Spleen (tissue), 11 donors: ENCODE data around the gene SLC7A9. TPM values are rescaled to one million over a fixed set of nuclear protein-coding genes. Genes with fewer than 3 reads are reported as not detected.

ENCODE experiments used
- DNase-seq: peaks from one replicate; pipeline ENCODE4 v3.0.0-alpha.2; 2020
- H3K27ac ChIP-seq, 8 donors: fragments of 200-600 bp; sonication (generic) in 7 of 8; 1 replicate in 4 of 8; 2 replicates in 4 of 8; pipeline versions ENCODE4 v1.5.0 to v1.8.0; 2016 to 2021; ENCODE audit warnings: inconsistent platforms in 4 of 8, mild to moderate bottlenecking in 4 of 8, moderate library complexity in 1 of 8
- H3K27me3 ChIP-seq, 7 donors: fragments of 200-600 bp; sonication (generic) in 6 of 7; replicated peaks in 1 of 7; 1 replicate in 4 of 7; 2 replicates in 3 of 7; pipeline versions ENCODE4 v1.5.0 to v1.8.0; 2016 to 2021; ENCODE audit warnings: inconsistent platforms in 3 of 7, mild to moderate bottlenecking in 1 of 7
- H3K36me3 ChIP-seq, 6 donors: fragments of 200-600 bp; sonication (generic) in 5 of 6; 1 replicate in 4 of 6; 2 replicates in 2 of 6; pipeline versions ENCODE4 v1.5.0 to v1.8.0; 2016 to 2021; ENCODE audit warnings: inconsistent platforms in 2 of 6
- H3K4me1 ChIP-seq, 6 donors: fragments of 200-600 bp; sonication (generic) in 5 of 6; 1 replicate in 3 of 6; 2 replicates in 3 of 6; pipeline versions ENCODE4 v1.5.0 to v1.8.0; 2016 to 2021; ENCODE audit warnings: inconsistent platforms in 3 of 6
- H3K4me3 ChIP-seq, 8 donors: fragments of 200-600 bp; sonication (generic) in 7 of 8; 1 replicate in 4 of 8; 2 replicates in 4 of 8; pipeline versions ENCODE4 v1.5.0 to v1.8.0; 2016 to 2021; ENCODE audit warnings: inconsistent platforms in 4 of 8, mild to moderate bottlenecking in 4 of 8, moderate library complexity in 2 of 8
- H3K9me3 ChIP-seq, 8 donors: fragments of 200-600 bp; sonication (generic) in 7 of 8; 1 replicate in 4 of 8; 2 replicates in 4 of 8; pipeline versions ENCODE4 v1.5.0 to v1.8.0; 2016 to 2021; ENCODE audit warnings: inconsistent platforms in 4 of 8
- POLR2A ChIP-seq, 3 donors: fragments of 450-650 bp; IDR thresholded peaks; one replicate each; pipeline ENCODE4 v1.5.1; 2017; ENCODE audit warnings: antibody characterized with exemption in 3 of 3, mild to moderate bottlenecking in 1 of 3
- POLR2AphosphoS5 ChIP-seq, 3 donors: sonication (generic); formaldehyde crosslinking; IDR thresholded peaks; one replicate each; pipeline ENCODE4 v1.5.1; 2017; ENCODE audit warnings: antibody characterized with exemption in 3 of 3
- WGBS, 5 donors: extraction: QIAGEN DNeasy Blood & Tissue Kit in 3 of 5; methylation state at CpG; one replicate each; pipeline versions ENCODE4 v1.1.5 to v1.1.7; 2013 to 2018; 5-methylcytosine and 5-hydroxymethylcytosine counted together
- intact Hi-C: fragments of 100-400 bp; cut with DNase I; formaldehyde crosslinking; loops from one replicate; pipeline ENCODE4 v1.15.0; 2023; ENCODE audit warnings: low total_unique reads
- polyA plus RNA-seq, 3 donors: library from polyadenylated mRNA; stranded (reverse); fragments of 200-250 nt; gene quantifications; one replicate each; pipeline ENCODE4 v1.2.1, GENCODE V29; 2013
- total RNA-seq, 7 donors: library from RNA; depleted of rRNA in 3 of 7; stranded (reverse); fragments of >200 nt in 3 of 7; fragmentation: NEBNext Ultra II Directional in 4 of 7; extraction: Animal tissue kit (Norgen Biotek cat#: 25700) in 4 of 7; gene quantifications; one replicate each; pipeline versions ENCODE4 v1.1.0 to v1.2.1, GENCODE V29; 2016 to 2021
- TF ChIP-seq, protein P1 (sequence below), 11 experiments: fragments of 200-600 bp in 7 of 11; fragments of 450-650 bp in 4 of 11; sonication (generic) in 4 of 11; IDR thresholded peaks in 8 of 11; conservative IDR thresholded peaks in 3 of 11; 1 replicate in 7 of 11; 2 replicates in 4 of 11; pipeline versions ENCODE4 v1.4.0 to v1.8.0; 2016 to 2021; ENCODE audit warnings: antibody characterized with exemption in 11 of 11, inconsistent platforms in 4 of 11, mild to moderate bottlenecking in 1 of 11
- donor health status: healthy with polysubstance abuse.
- donor health status: DM: no; HTN: no; CAD: no; lungs with moderate emphysema.
- donor health status: DM: no; HTN: no; CAD: no.
- donor health status: Bipolar disorder and iron deficiency.
- donor health status: healthy.
- donor health status: DM: no; HTN: no; CAD: no.
- donor health status: DM: yes; HTN: yes; CAD: no.

Gene SLC7A9
- total and polyA plus RNA-seq, 10 donors = 0.13 to 1.1 (median 0.44) TPM; not detected in 4

DNA sequence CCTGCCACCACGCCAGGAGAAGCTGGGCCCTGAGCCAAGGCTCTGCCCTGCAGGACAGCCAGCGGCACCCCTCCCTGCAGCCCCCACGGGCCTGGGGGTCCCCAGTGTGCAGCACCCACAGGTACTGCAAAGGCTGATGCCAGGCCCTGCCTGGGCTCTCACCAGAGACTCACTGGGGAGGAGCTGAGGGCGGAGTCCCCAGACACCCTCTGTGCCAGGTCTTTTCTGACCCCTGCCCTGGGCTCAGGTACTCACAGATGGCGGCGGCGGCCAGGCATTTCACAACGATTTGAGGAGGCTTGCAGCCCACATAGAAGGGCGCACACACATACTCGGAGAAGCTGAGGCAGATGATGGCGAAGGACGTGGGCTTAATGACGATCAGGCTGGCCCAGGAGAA is 5.7 kb downstream of the SLC7A9 start:
- intact Hi-C loops = no loop called here
- no peaks in the 10 kb centered on the region for H3K4me1 ChIP-seq
- no peak overlapping the region for H3K4me3 ChIP-seq
- TF ChIP-seq, protein P1, sequence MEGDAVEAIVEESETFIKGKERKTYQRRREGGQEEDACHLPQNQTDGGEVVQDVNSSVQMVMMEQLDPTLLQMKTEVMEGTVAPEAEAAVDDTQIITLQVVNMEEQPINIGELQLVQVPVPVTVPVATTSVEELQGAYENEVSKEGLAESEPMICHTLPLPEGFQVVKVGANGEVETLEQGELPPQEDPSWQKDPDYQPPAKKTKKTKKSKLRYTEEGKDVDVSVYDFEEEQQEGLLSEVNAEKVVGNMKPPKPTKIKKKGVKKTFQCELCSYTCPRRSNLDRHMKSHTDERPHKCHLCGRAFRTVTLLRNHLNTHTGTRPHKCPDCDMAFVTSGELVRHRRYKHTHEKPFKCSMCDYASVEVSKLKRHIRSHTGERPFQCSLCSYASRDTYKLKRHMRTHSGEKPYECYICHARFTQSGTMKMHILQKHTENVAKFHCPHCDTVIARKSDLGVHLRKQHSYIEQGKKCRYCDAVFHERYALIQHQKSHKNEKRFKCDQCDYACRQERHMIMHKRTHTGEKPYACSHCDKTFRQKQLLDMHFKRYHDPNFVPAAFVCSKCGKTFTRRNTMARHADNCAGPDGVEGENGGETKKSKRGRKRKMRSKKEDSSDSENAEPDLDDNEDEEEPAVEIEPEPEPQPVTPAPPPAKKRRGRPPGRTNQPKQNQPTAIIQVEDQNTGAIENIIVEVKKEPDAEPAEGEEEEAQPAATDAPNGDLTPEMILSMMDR (IDR thresholded peaks at IDR 0.05 in 8 of 11, conservative IDR thresholded peaks at IDR 0.05 in 3 of 11) = no peak
- TF ChIP-seq POLR2A (IDR thresholded peaks at IDR 0.05) (no peak), POLR2AphosphoS5 (IDR thresholded peaks at IDR 0.05) (no peak)
- H3K27ac ChIP-seq = no peak overlapping the region
- no peaks in the 10 kb centered on the region for H3K36me3 ChIP-seq
- no peaks in the 10 kb centered on the region for H3K27me3 ChIP-seq
- WGBS, 5 donors = 85 to 96% (median 92%) methylated on average over 7 to 13 of the region's 13 CpGs
- peak; percentile 63 for DNase-seq
- H3K9me3 ChIP-seq = no peaks in the 10 kb centered on the region

- no peaks in the 10 kb centered on the region for H3K9me3 ChIP-seq
- TF ChIP-seq POLR2AphosphoS5 (IDR thresholded peaks at IDR 0.05) (no peak), POLR2A (IDR thresholded peaks at IDR 0.05) (no peak)
- TF ChIP-seq, protein P1 (IDR thresholded peaks at IDR 0.05 in 8 of 11, conservative IDR thresholded peaks at IDR 0.05 in 3 of 11) = no peak
- intact Hi-C loops = no loop called here
- H3K36me3 ChIP-seq = no peaks in the 10 kb centered on the region
- H3K4me3 ChIP-seq = no peak overlapping the region
- no peak overlapping the region for H3K27ac ChIP-seq
- WGBS, 5 donors = 86 to 97% (median 94%) methylated on average over 8 of the region's 8 CpGs
- no peaks in the 10 kb centered on the region for H3K27me3 ChIP-seq
- peak; percentile 6 for DNase-seq
- no peaks in the 10 kb centered on the region for H3K4me1 ChIP-seq
Measured at GRCh38 chr19:32863301-32863700, 6.3 kb downstream of the SLC7A9 start.

GRCh38 chr19:32862741-32863140 is 6.8 kb downstream of the SLC7A9 start:
- no peak for TF ChIP-seq POLR2AphosphoS5 (IDR thresholded peaks at IDR 0.05)
- TF ChIP-seq, protein P1 (IDR thresholded peaks at IDR 0.05 in 8 of 11, conservative IDR thresholded peaks at IDR 0.05 in 3 of 11) = no peak
- TF ChIP-seq POLR2A (IDR thresholded peaks at IDR 0.05) = no peak
- Histone ChIP-seq H3K9me3 (no peaks in the 10 kb centered on the region), H3K36me3 (no peaks in the 10 kb centered on the region), H3K27ac (no peak overlapping the region), H3K27me3 (no peaks in the 10 kb centered on the region), H3K4me1 (no peaks in the 10 kb centered on the region), H3K4me3 (no peak overlapping the region)
- intact Hi-C loops = no loop called here
- DNase-seq = peak; percentile 10
- WGBS, 5 donors = 93 to 96% (median 95%) methylated on average over 14 of the region's 14 CpGs

DNA sequence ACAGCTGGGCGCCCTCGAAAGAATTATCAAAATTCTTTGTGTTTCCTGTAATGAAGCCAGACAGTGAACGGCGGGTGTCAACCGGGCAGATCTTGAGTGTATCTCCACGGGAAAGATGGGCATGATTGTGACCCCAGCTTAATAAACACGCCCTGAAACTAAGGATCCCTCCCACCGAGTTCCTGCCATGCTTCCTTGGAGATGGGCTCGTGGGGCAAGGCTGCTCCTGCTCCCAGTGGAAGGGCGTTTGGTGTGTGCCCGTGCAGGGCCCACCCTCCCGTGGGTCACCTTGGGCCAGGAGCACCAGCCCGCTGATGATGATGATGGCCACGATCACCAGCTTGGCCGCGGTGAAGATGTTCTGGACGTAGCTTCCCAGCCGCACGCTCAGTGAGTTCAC is 7.4 kb downstream of the SLC7A9 start:
- H3K27ac ChIP-seq = no peak overlapping the region
- H3K9me3 ChIP-seq = no peaks in the 10 kb centered on the region
- no peaks in the 10 kb centered on the region for H3K36me3 ChIP-seq
- intact Hi-C loops = no loop called here
- no peaks in the 10 kb centered on the region for H3K27me3 ChIP-seq
- 78 to 94% (median 90%) methylated on average over 16 to 19 of the region's 19 CpGs for WGBS, 5 donors
- no peaks in the 10 kb centered on the region for H3K4me1 ChIP-seq
- TF ChIP-seq POLR2A (IDR thresholded peaks at IDR 0.05) = no peak
- TF ChIP-seq POLR2AphosphoS5 (IDR thresholded peaks at IDR 0.05) = no peak
- TF ChIP-seq, protein P1 (IDR thresholded peaks at IDR 0.05 in 8 of 11, conservative IDR thresholded peaks at IDR 0.05 in 3 of 11) = no peak
- peak; percentile 56 for DNase-seq
- H3K4me3 ChIP-seq = no peak overlapping the region
